SH-SY5Y (cell line): ENCODE data around the gene STK24.

Experiments used
- GATA2 ChIP-seq: IDR thresholded peaks from 2 replicates; pipeline ENCODE4 v1.6.1; 2011; ENCODE audit warnings: mild to moderate bottlenecking, low read depth, low read length
- GATA3 ChIP-seq: IDR thresholded peaks from 2 replicates; pipeline ENCODE4 v1.6.1; 2011; ENCODE audit warnings: low read depth, mild to moderate bottlenecking, low read length, moderate library complexity

DNA sequence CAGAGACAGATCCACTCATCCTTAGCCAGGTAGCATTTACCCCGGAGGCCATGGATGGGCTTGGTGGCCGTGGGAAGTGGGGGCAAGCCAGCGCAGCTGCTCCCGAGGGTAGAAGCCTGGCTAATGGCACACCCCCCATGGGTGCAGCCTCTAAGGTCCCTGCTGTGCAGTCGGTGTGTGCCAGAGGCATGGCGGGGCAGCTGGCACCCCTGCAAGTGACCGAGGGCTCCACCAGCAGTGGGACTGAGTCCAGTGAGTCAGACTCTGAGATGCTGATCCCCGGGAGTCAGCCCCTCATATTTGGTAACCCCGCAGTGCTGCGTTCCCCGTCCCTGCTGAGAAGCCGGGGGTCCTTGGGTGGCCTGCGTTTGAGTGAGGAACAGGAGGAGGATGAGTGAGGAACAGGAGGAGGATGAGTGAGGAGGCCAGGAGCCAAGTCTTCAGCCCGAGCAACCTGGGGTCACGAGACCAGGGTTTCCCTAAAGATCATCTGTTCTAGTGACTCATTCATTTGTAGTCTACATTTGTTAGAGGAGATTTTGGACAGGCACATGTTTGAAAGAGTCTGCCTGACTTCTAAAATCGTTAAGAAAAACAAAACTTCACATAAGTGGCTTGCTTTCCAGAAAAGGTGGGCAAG, 180.7 kb downstream of the STK24 start:
- TF ChIP-seq GATA3 (no peak), GATA2 (no peak)
